NCI-H1436 (cell line): ENCODE results near the gene MAP6.
A peak's percentile ranks its signal among the peaks of the same experiment; 100 is the strongest.
"Not testable (repeated sequence)": the region's sequence is repeated elsewhere in the genome, so short reads cannot be mapped to it uniquely, and the experiment has no call there.

Experiments used
- DNase-seq: peaks from one replicate; lab custom pipeline; 2025; lab: John Stamatoyannopoulos, UW

MAP6 gene

GRCh38 chr11:75591966-75592365 lies 76.9 kb downstream of the MAP6 start:
- no peak for DNase-seq

GRCh38 chr11:75591371-75591770 lies 77.5 kb downstream of the MAP6 start:
- no peak for DNase-seq

- DNase-seq, result no peak
These were observed 78.9 kb downstream of the MAP6 start for GRCh38 chr11:75589933-75590332.

- no peak for DNase-seq
These were observed 79.8 kb downstream of the MAP6 start for GRCh38 chr11:75589051-75589450.

- DNase-seq, result no peak
These were observed 80.8 kb downstream of the MAP6 start for GRCh38 chr11:75588051-75588481.

GRCh38 chr11:75586395-75586794 lies 82.4 kb downstream of the MAP6 start:
- DNase-seq, result no peak

- DNase-seq, result no peak
These were observed 83.6 kb downstream of the MAP6 start for GRCh38 chr11:75585293-75585670.

GRCh38 chr11:75584659-75585292 lies 84.1 kb downstream of the MAP6 start:
- not testable (repeated sequence) for DNase-seq

- peak; percentile 61 for DNase-seq
These were observed 84.8 kb downstream of the MAP6 start for GRCh38 chr11:75583718-75584658.

- peak; percentile 55 for DNase-seq
These were observed 85.7 kb downstream of the MAP6 start for GRCh38 chr11:75582895-75583717.

- no peak for DNase-seq
These were observed 86.3 kb downstream of the MAP6 start for GRCh38 chr11:75582506-75582894.

GRCh38 chr11:75579841-75580240 lies 89.0 kb downstream of the MAP6 start:
- DNase-seq, result no peak

- DNase-seq, result no peak
These were observed 89.9 kb downstream of the MAP6 start for GRCh38 chr11:75578977-75579376.

GRCh38 chr11:75577207-75577606 lies 91.6 kb downstream of the MAP6 start:
- DNase-seq, result no peak

GRCh38 chr11:75576499-75576918 lies 92.3 kb downstream of the MAP6 start:
- no peak for DNase-seq

GRCh38 chr11:75576017-75576416 lies 92.8 kb downstream of the MAP6 start:
- DNase-seq, result no peak

GRCh38 chr11:75574698-75575602 lies 93.9 kb downstream of the MAP6 start:
- DNase-seq, result no peak

- DNase-seq, result no peak
These were observed 96.1 kb downstream of the MAP6 start for GRCh38 chr11:75572744-75573143.

- no peak for DNase-seq
These were observed 97.2 kb downstream of the MAP6 start for GRCh38 chr11:75571625-75572024.

- DNase-seq, result no peak
These were observed 98.2 kb downstream of the MAP6 start for GRCh38 chr11:75570559-75571139.

- no peak for DNase-seq
These were observed 100.1 kb downstream of the MAP6 start for GRCh38 chr11:75568616-75569219.
